Panc1 (cell line): ENCODE data around the gene HSPA12A. TPM values are rescaled to one million over a fixed set of nuclear protein-coding genes. Genes with fewer than 3 reads are reported as not detected.

Source experiments
- ATAC-seq: fragments of 200-7000 bp; cut with Tn5 transposase; 2 replicates; pipeline ENCODE4 v1.9.1; 2020; ENCODE audit warnings: mild to moderate bottlenecking, moderate library complexity
- BruUV-seq: library from RNA; stranded (reverse); fragments of 400-500 nt; replicated peaks from 2 replicates; lab custom pipeline; 2021; lab: Mats Ljungman, UMichigan
- CTCF ChIA-PET: fragments of 300-600 bp; sonication (Branson Sonifier 250); formaldehyde crosslinking; loops from one replicate; lab custom pipeline; 2022; ENCODE audit warnings: antibody characterized with exemption; lab: Charles Lee
- POLR2A ChIA-PET: fragments of 300-600 bp; sonication (Branson Sonifier 250); formaldehyde crosslinking; loops from one replicate; lab custom pipeline; 2022; ENCODE audit warnings: antibody characterized with exemption; lab: Charles Lee
- DNase-seq: peaks from one replicate; pipeline ENCODE4 v3.0.0-alpha.2; 2010; ENCODE audit warnings: low read depth, low spot score
- H3K27ac ChIP-seq: 2 replicates; pipeline ENCODE4 v1.5.1; 2011; ENCODE audit warnings: mild to moderate bottlenecking, low read length, inconsistent platforms
- H3K27me3 ChIP-seq: fragments of 200-500 bp; sonication (Bioruptor generic); 2 replicates; pipeline ENCODE4 v1.6.0; 2014; ENCODE audit warnings: low read length, inconsistent platforms; ENCODE audit not compliant: control insufficient read depth, insufficient read depth
- H3K36me3 ChIP-seq: fragments of 200-500 bp; sonication (Bioruptor generic); 2 replicates; pipeline ENCODE4 v1.5.1; 2014; ENCODE audit warnings: inconsistent platforms, mild to moderate bottlenecking, low read length, moderate library complexity; ENCODE audit not compliant: control insufficient read depth, insufficient read depth
- H3K4me1 ChIP-seq: 2 replicates; pipeline ENCODE4 v1.5.1; 2011; ENCODE audit warnings: inconsistent platforms, mild to moderate bottlenecking, low read length, moderate library complexity; ENCODE audit not compliant: control insufficient read depth, insufficient read depth
- H3K4me3 ChIP-seq, 2 experiments: 2 replicates each; pipeline ENCODE4 v1.5.1; 2011 to 2012; ENCODE audit warnings: low read depth in 2 of 2, low read length in 2 of 2, mild to moderate bottlenecking in 2 of 2, inconsistent platforms in 1 of 2, moderate library complexity in 1 of 2
- H3K9me3 ChIP-seq: fragments of 200-500 bp; sonication (Bioruptor generic); 2 replicates; pipeline ENCODE4 v1.5.1; 2014; ENCODE audit warnings: low read depth, mild to moderate bottlenecking, inconsistent platforms, low read length, moderate library complexity; ENCODE audit not compliant: control insufficient read depth, insufficient read depth
- POLR2AphosphoS5 ChIP-seq: IDR thresholded peaks from 2 replicates; pipeline ENCODE4 v1.6.1; 2012; ENCODE audit warnings: mild to moderate bottlenecking, low read depth, low read length, moderate library complexity
- SIN3A ChIP-seq: IDR thresholded peaks from 2 replicates; pipeline ENCODE4 v1.6.1; 2012; ENCODE audit warnings: low read depth, mild to moderate bottlenecking, low read length, moderate library complexity, borderline replicate concordance; ENCODE audit not compliant: insufficient read depth
- TCF7L2 ChIP-seq: IDR thresholded peaks from 2 replicates; pipeline ENCODE4 v1.6.1; 2011; ENCODE audit warnings: mild to moderate bottlenecking, low read depth, low read length, inconsistent platforms
- in situ Hi-C: cut with HindIII; loops from 2 replicates; pipeline ENCODE4 v1.10.0; 2016; ENCODE audit warnings: low sequenced_read_pairs, low pct_unique_long_range_greater_than_20kb
- intact Hi-C: fragments of 100-400 bp; cut with micrococcal nuclease; formaldehyde crosslinking; loops from one replicate; pipeline ENCODE4 v1.10.0; 2022; ENCODE audit not compliant: unreplicated experiment
- total RNA-seq: library from RNA; stranded (reverse); gene quantifications from one replicate; pipeline ENCODE4 v1.2.1, GENCODE V29; 2021; ENCODE audit not compliant: unreplicated experiment
- TF ChIP-seq, protein P1 (sequence below), 2 experiments: IDR thresholded peaks; 2 replicates each; pipeline ENCODE4 v1.6.1; 2011 to 2012; ENCODE audit warnings: low read depth in 2 of 2, control low read depth in 1 of 2, low read length in 1 of 2, mild to moderate bottlenecking in 1 of 2, moderate library complexity in 1 of 2; ENCODE audit not compliant: insufficient read depth in 1 of 2
- TF ChIP-seq, protein P2 (sequence below): fragments of 450-650 bp; IDR thresholded peaks from 2 replicates; pipeline ENCODE4 v1.5.1; 2017; ENCODE audit warnings: mild to moderate bottlenecking

The HSPA12A gene
- total RNA-seq, 1 experiment from 2014 or later = 7.7 TPM

DNA sequence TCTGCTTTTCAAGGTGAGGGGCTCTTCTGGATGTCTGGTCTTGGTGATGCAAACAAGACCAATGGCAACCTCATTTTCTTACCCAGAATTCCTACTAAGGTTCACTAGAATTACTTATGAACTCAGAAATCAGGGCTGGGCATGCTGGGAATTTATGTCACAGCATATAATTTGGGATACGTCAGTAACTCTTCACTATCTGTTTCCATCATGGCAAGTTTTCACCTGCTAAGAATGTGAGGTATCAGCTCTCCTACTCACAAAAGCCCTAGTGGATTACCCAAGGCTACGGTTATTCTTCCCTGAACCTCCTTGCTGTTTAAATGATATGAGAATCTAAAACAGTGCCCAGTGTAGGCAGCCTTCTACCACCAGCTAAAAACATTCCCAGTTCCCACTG lies 68.5 kb downstream of the HSPA12A start:
- ATAC-seq (no peak), DNase-seq (no peak)
- BruUV-seq = no TSS peak
- in situ Hi-C loops (no loop called here), intact Hi-C loops (no loop called here)
- H3K36me3 ChIP-seq = no peaks in the 10 kb centered on the region
- H3K4me1 ChIP-seq = no peaks in the 10 kb centered on the region; the same call in 1 of the 2 replicates
- H3K27me3 ChIP-seq = no peaks in the 10 kb centered on the region
- no peaks in the 10 kb centered on the region for H3K9me3 ChIP-seq
- POLR2A ChIA-PET = no interaction called here
- CTCF ChIA-PET = no interaction called here
- TF ChIP-seq POLR2AphosphoS5 (no peak), TCF7L2 (no peak), SIN3A (no peak)
- TF ChIP-seq, protein P1, sequence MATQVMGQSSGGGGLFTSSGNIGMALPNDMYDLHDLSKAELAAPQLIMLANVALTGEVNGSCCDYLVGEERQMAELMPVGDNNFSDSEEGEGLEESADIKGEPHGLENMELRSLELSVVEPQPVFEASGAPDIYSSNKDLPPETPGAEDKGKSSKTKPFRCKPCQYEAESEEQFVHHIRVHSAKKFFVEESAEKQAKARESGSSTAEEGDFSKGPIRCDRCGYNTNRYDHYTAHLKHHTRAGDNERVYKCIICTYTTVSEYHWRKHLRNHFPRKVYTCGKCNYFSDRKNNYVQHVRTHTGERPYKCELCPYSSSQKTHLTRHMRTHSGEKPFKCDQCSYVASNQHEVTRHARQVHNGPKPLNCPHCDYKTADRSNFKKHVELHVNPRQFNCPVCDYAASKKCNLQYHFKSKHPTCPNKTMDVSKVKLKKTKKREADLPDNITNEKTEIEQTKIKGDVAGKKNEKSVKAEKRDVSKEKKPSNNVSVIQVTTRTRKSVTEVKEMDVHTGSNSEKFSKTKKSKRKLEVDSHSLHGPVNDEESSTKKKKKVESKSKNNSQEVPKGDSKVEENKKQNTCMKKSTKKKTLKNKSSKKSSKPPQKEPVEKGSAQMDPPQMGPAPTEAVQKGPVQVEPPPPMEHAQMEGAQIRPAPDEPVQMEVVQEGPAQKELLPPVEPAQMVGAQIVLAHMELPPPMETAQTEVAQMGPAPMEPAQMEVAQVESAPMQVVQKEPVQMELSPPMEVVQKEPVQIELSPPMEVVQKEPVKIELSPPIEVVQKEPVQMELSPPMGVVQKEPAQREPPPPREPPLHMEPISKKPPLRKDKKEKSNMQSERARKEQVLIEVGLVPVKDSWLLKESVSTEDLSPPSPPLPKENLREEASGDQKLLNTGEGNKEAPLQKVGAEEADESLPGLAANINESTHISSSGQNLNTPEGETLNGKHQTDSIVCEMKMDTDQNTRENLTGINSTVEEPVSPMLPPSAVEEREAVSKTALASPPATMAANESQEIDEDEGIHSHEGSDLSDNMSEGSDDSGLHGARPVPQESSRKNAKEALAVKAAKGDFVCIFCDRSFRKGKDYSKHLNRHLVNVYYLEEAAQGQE (IDR thresholded peaks at IDR 0.05; ENCODE audit: insufficient read depth in 1 of 2, low read depth in 2 of 2, low read length in 1 of 2) = no peak
- TF ChIP-seq, protein P2, sequence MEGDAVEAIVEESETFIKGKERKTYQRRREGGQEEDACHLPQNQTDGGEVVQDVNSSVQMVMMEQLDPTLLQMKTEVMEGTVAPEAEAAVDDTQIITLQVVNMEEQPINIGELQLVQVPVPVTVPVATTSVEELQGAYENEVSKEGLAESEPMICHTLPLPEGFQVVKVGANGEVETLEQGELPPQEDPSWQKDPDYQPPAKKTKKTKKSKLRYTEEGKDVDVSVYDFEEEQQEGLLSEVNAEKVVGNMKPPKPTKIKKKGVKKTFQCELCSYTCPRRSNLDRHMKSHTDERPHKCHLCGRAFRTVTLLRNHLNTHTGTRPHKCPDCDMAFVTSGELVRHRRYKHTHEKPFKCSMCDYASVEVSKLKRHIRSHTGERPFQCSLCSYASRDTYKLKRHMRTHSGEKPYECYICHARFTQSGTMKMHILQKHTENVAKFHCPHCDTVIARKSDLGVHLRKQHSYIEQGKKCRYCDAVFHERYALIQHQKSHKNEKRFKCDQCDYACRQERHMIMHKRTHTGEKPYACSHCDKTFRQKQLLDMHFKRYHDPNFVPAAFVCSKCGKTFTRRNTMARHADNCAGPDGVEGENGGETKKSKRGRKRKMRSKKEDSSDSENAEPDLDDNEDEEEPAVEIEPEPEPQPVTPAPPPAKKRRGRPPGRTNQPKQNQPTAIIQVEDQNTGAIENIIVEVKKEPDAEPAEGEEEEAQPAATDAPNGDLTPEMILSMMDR = no peak
- no peak overlapping the region for H3K4me3 ChIP-seq
- H3K27ac ChIP-seq = no peak overlapping the region

DNA sequence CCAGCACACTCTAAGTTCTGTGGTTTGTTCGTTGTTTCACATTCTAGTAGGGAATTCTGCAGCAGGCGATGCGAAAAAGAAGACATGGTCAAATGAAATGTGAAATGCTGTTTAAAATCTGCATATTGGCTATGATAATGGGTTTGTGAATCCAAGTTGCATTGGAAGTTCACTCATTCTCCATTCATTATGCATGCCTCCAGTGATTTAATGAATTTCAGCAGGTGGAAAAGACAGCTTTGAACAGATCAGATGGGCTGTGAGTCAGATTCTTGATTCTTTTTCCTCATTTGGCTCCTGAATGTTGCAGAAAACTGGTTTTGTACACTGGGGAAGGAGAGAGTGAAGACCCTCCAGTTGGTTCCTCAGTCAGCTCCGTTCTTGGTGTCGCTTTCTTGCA lies 69.5 kb downstream of the HSPA12A start:
- intact Hi-C loops = no loop called here
- CTCF ChIA-PET = no interaction called here
- BruUV-seq = no TSS peak
- POLR2A ChIA-PET = no interaction called here
- Histone ChIP-seq H3K9me3 (no peaks in the 10 kb centered on the region), H3K27ac (no peak overlapping the region), H3K4me1 (no peaks in the 10 kb centered on the region; the same call in 1 of the 2 replicates), H3K4me3 (no peak overlapping the region), H3K27me3 (no peaks in the 10 kb centered on the region), H3K36me3 (no peaks in the 10 kb centered on the region)
- DNase-seq (no peak), ATAC-seq (no peak)
- in situ Hi-C loops = no loop called here
- TF ChIP-seq SIN3A = no peak
- no peak for TF ChIP-seq POLR2AphosphoS5
- TF ChIP-seq, protein P1 (IDR thresholded peaks at IDR 0.05; ENCODE audit: insufficient read depth in 1 of 2, low read depth in 2 of 2, low read length in 1 of 2) = no peak
- TF ChIP-seq, protein P2 = no peak
- TF ChIP-seq TCF7L2 = no peak
